B cell (primary cell): ENCODE results near the gene CIZ1. TPM values are rescaled to one million over a fixed set of nuclear protein-coding genes. Genes with fewer than 3 reads are reported as not detected.

Source experiments
- ATAC-seq: fragments of 200-7000 bp; cut with Tn5 transposase; one replicate; pipeline ENCODE4 v1.10.0; 2021; ENCODE audit warnings: low read depth, mild to moderate bottlenecking, moderate number of reproducible peaks, moderate library complexity
- CTCF ChIA-PET: fragments of 350-600 bp; sonication (Branson Sonifier 250); formaldehyde crosslinking; loops from one replicate; lab custom pipeline; 2021; ENCODE audit warnings: antibody characterized with exemption, inconsistent platforms; lab: Charles Lee
- POLR2A ChIA-PET: fragments of 350-600 bp; sonication (Branson Sonifier 250); formaldehyde crosslinking; loops from one replicate; lab custom pipeline; 2021; ENCODE audit warnings: antibody characterized with exemption; lab: Charles Lee
- DNase-seq: peaks from one replicate; pipeline ENCODE4 v3.0.0; 2013
- H2AFZ ChIP-seq: 2 replicates; pipeline ENCODE4 v1.6.1; 2012; ENCODE audit warnings: mild to moderate bottlenecking, low read depth, low read length; ENCODE audit not compliant: insufficient read depth, poor library complexity, severe bottlenecking
- H3K27ac ChIP-seq, 2 donors: 1 replicate in 1 of 2; 2 replicates in 1 of 2; pipeline ENCODE4 v1.5.1; 2012 to 2013; ENCODE audit warnings: low read length in 2 of 2, mild to moderate bottlenecking in 2 of 2, moderate library complexity in 1 of 2
- H3K27me3 ChIP-seq, 4 experiments: fragments of 200-600 bp in 1 of 4; sonication (generic) in 1 of 4; replicated peaks in 1 of 4; 1 replicate in 2 of 4; 2 replicates in 2 of 4; pipeline versions ENCODE4 v1.6.1 to v1.7.0; 2013 to 2016; ENCODE audit warnings: low read length in 3 of 4, mild to moderate bottlenecking in 2 of 4, mixed read lengths in 1 of 4, moderate library complexity in 1 of 4; ENCODE audit not compliant: insufficient read depth in 4 of 4, control insufficient read depth in 3 of 4; ENCODE audit errors: control extremely low read depth in 1 of 4
- H3K36me3 ChIP-seq, 2 experiments: replicated peaks in 1 of 2; 1 replicate in 1 of 2; 2 replicates in 1 of 2; pipeline versions ENCODE4 v1.6.1 to v1.7.1; 2013; ENCODE audit warnings: low read length in 1 of 2; ENCODE audit not compliant: insufficient read depth in 2 of 2, control insufficient read depth in 1 of 2; ENCODE audit errors: control extremely low read depth in 1 of 2, extremely low read depth in 1 of 2
- H3K4me1 ChIP-seq, 2 donors: fragments of 200-600 bp in 1 of 2; sonication (generic) in 1 of 2; 1 replicate in 1 of 2; 2 replicates in 1 of 2; pipeline versions ENCODE4 v1.5.1 to v1.6.1; 2013 to 2017; ENCODE audit warnings: low read length in 2 of 2; ENCODE audit not compliant: control insufficient read depth in 2 of 2, insufficient read depth in 2 of 2
- H3K4me2 ChIP-seq: replicated peaks from 2 replicates; pipeline ENCODE3; 2012; ENCODE audit warnings: mild to moderate bottlenecking, low read depth, low read length; ENCODE audit not compliant: poor library complexity, severe bottlenecking
- H3K4me3 ChIP-seq, 5 experiments: fragments of 200-600 bp in 1 of 5; sonication (generic) in 1 of 5; 1 replicate in 3 of 5; 2 replicates in 2 of 5; pipeline versions ENCODE4 v1.5.1 to v1.7.0; 2011 to 2016; ENCODE audit warnings: low read length in 4 of 5, mild to moderate bottlenecking in 4 of 5, low read depth in 2 of 5, control low read depth in 1 of 5, moderate library complexity in 1 of 5; ENCODE audit not compliant: insufficient read depth in 1 of 5; ENCODE audit errors: control extremely low read depth in 1 of 5, extremely low read depth in 1 of 5
- H3K79me2 ChIP-seq: fragments of 200-600 bp; sonication (generic); one replicate; pipeline ENCODE4 v1.6.0; 2016; ENCODE audit warnings: low read length; ENCODE audit not compliant: control insufficient read depth, insufficient read depth
- H3K9ac ChIP-seq: fragments of 200-600 bp; sonication (generic); 2 replicates; pipeline ENCODE4 v1.6.1; 2017; ENCODE audit warnings: mild to moderate bottlenecking, low read length, moderate library complexity
- H3K9me3 ChIP-seq, 3 donors: one replicate each; pipeline versions ENCODE4 v1.6.1 to v1.7.1; 2013; ENCODE audit warnings: low read length in 2 of 3; ENCODE audit not compliant: control insufficient read depth in 2 of 3, insufficient read depth in 1 of 3; ENCODE audit errors: control extremely low read depth in 1 of 3
- H4K20me1 ChIP-seq: 2 replicates; pipeline ENCODE4 v1.6.0; 2012; ENCODE audit warnings: mild to moderate bottlenecking, low read length; ENCODE audit not compliant: insufficient read depth, control insufficient read depth, poor library complexity, severe bottlenecking
- H3K27ac Mint-ChIP-seq: one replicate; pipeline ENCODE4 v1.8.0; 2021; ENCODE audit warnings: mixed read lengths
- H3K27me3 Mint-ChIP-seq: one replicate; pipeline ENCODE4 v1.8.0; 2021; ENCODE audit warnings: mixed read lengths
- H3K4me1 Mint-ChIP-seq: one replicate; pipeline ENCODE4 v1.8.0; 2021; ENCODE audit warnings: mixed read lengths
- H3K4me3 Mint-ChIP-seq: one replicate; pipeline ENCODE4 v1.8.0; 2021; ENCODE audit warnings: mixed read lengths
- H3K9me3 Mint-ChIP-seq: one replicate; pipeline ENCODE4 v1.8.0; 2022; ENCODE audit warnings: mixed read lengths; ENCODE audit not compliant: insufficient read depth
- CTCF ChIP-seq: fragments of 200-600 bp; IDR thresholded peaks from one replicate; pipeline ENCODE4 v1.8.0; 2022; ENCODE audit warnings: antibody characterized with exemption, mild to moderate bottlenecking
- EZH2 ChIP-seq: IDR thresholded peaks from 2 replicates; pipeline ENCODE4 v1.6.1; 2012; ENCODE audit warnings: borderline replicate concordance, low read depth, mild to moderate bottlenecking, moderate library complexity, low read length; ENCODE audit not compliant: insufficient read depth, poor library complexity, severe bottlenecking
- WGBS: methylation state at CpG from one replicate; pipeline ENCODE4 v1.1.5; 2013; ENCODE audit warnings: missing lambda C conversion rate; ENCODE audit not compliant: insufficient coverage; 5-methylcytosine and 5-hydroxymethylcytosine counted together
- intact Hi-C: fragments of 100-400 bp; cut with micrococcal nuclease; formaldehyde crosslinking; loops from one replicate; pipeline ENCODE4 v1.10.0; 2022
- polyA plus RNA-seq: library from polyadenylated mRNA; depleted of rRNA; stranded (reverse); fragments of >200 nt; gene quantifications from 2 replicates; pipeline ENCODE4 v1.2.3, GENCODE V29; 2012
- total RNA-seq, 2 donors: library from RNA; stranded (reverse); fragments of 120-200 nt in 1 of 2; gene quantifications; 1 replicate in 1 of 2; 2 replicates in 1 of 2; pipeline versions ENCODE4 v1.2.3 to v1.2.4, GENCODE V29; 2013 to 2022

Gene CIZ1
- total and polyA plus RNA-seq, 2 donors (not counting 1 experiment from before 2014, with no cell fraction given), result 79.9 to 160 TPM

- H3K27me3 Mint-ChIP-seq, result peaks cover 6% of the 10 kb centered on the region
- ChIA-PET POLR2A (interaction anchor here (0.6 to 0.7 kb wide), 2 partner anchors 178 to 231 kb away, joined by 3 to 5 read pairs; no protein-coding TSS in a partner anchor), CTCF (interaction anchor here (1.3 kb wide), 1 partner anchor 15 kb away, joined by 4 read pairs; no protein-coding TSS in a partner anchor)
- Histone ChIP-seq H3K9ac (no peak overlapping the region), H3K4me2 (no peak overlapping the region), H2AFZ (no peak overlapping the region), H3K36me3 (no peaks in the 10 kb centered on the region), H3K79me2 (no peaks in the 10 kb centered on the region), H3K4me1 (peaks cover 0 to 9% of the 10 kb centered on the region in 2 donors), H4K20me1 (no peaks in the 10 kb centered on the region), H3K9me3 (no peaks in the 10 kb centered on the region), H3K27me3 (no peaks in the 10 kb centered on the region), H3K27ac (no peak overlapping the region), H3K4me3 (no peak overlapping the region)
- no peak for DNase-seq
- TF ChIP-seq EZH2 (no peak), CTCF (no peak)
- H3K4me3 Mint-ChIP-seq, result no peak overlapping the region
- H3K27ac Mint-ChIP-seq, result no peak overlapping the region
- intact Hi-C loops, result no loop called here
- H3K4me1 Mint-ChIP-seq, result no peaks in the 10 kb centered on the region
- H3K9me3 Mint-ChIP-seq, result no peaks in the 10 kb centered on the region
- WGBS, result 79% methylated on average over 8 of the region's 8 CpGs
- ATAC-seq, result no peak
Measured at GRCh38 chr9:128143525-128144238, 47.7 kb downstream of the CIZ1 start.

GRCh38 chr9:128142596-128142995, 48.8 kb downstream of the CIZ1 start:
- no peaks in the 10 kb centered on the region for H4K20me1 ChIP-seq
- no peak overlapping the region for H3K27ac ChIP-seq
- H2AFZ ChIP-seq, result no peak overlapping the region
- H3K79me2 ChIP-seq, result no peaks in the 10 kb centered on the region
- DNase-seq (no peak), ATAC-seq (no peak)
- peaks cover 0 to 3% (median 0%) of the 10 kb centered on the region in 4 experiments for H3K27me3 ChIP-seq
- peaks cover 6% of the 10 kb centered on the region for H3K27me3 Mint-ChIP-seq
- H3K4me1 ChIP-seq, result peaks cover 0 to 9% of the 10 kb centered on the region in 2 donors
- H3K36me3 ChIP-seq, result no peaks in the 10 kb centered on the region
- no CpG with 5 or more reads among the region's 2 CpGs for WGBS
- no peak overlapping the region for H3K4me2 ChIP-seq
- no peaks in the 10 kb centered on the region for H3K9me3 Mint-ChIP-seq
- ChIA-PET CTCF (interaction anchor here (0.6 to 1.3 kb wide), 3 partner anchors 14 to 1583 kb away, joined by 3 to 4 read pairs (median 3); no protein-coding TSS in a partner anchor), POLR2A (no interaction called here)
- H3K9ac ChIP-seq, result no peak overlapping the region
- TF ChIP-seq CTCF (no peak), EZH2 (no peak)
- no peak overlapping the region for H3K27ac Mint-ChIP-seq
- intact Hi-C loops, result no loop called here
- H3K4me3 ChIP-seq, result no peak overlapping the region
- H3K4me3 Mint-ChIP-seq, result no peak overlapping the region
- H3K4me1 Mint-ChIP-seq, result no peaks in the 10 kb centered on the region
- H3K9me3 ChIP-seq, result no peaks in the 10 kb centered on the region
